Islet of Langerhans (tissue), 1 donor: ENCODE data around the gene HIBADH.

Experiments
- FAIRE-seq: peaks from one replicate; lab custom pipeline; 2011; peaks lifted over from hg19 to GRCh38; lab: Jason Lieb, UNC

Gene HIBADH

GRCh38 chr7:27635728-27636127 lies 27.0 kb downstream of the HIBADH start:
- no peak for FAIRE-seq

- no peak for FAIRE-seq
These were observed 27.8 kb downstream of the HIBADH start for GRCh38 chr7:27634671-27635493.

- FAIRE-seq = peak; percentile 80
These were observed 29.6 kb downstream of the HIBADH start for GRCh38 chr7:27633062-27633461.

- no peak for FAIRE-seq
These were observed 31.3 kb downstream of the HIBADH start for GRCh38 chr7:27631391-27631790.

GRCh38 chr7:27627146-27627545 lies 35.5 kb downstream of the HIBADH start:
- FAIRE-seq = no peak

GRCh38 chr7:27619492-27619891 lies 43.2 kb downstream of the HIBADH start:
- FAIRE-seq = no peak

- no peak for FAIRE-seq
These were observed 44.9 kb downstream of the HIBADH start for GRCh38 chr7:27617651-27618381.

GRCh38 chr7:27616914-27617548 lies 45.7 kb downstream of the HIBADH start:
- peak; percentile 43 for FAIRE-seq

GRCh38 chr7:27616186-27616491 lies 46.5 kb downstream of the HIBADH start:
- no peak for FAIRE-seq

GRCh38 chr7:27615420-27616185 lies 47.1 kb downstream of the HIBADH start:
- FAIRE-seq = no peak

GRCh38 chr7:27614095-27614494 lies 48.6 kb downstream of the HIBADH start:
- no peak for FAIRE-seq

- FAIRE-seq = no peak
These were observed 51.6 kb downstream of the HIBADH start for GRCh38 chr7:27611059-27611458.

- FAIRE-seq = no peak
These were observed 53.7 kb downstream of the HIBADH start for GRCh38 chr7:27608776-27609495.

GRCh38 chr7:27607210-27607606 lies 55.5 kb downstream of the HIBADH start:
- FAIRE-seq = no peak

- FAIRE-seq = no peak
These were observed 56.1 kb downstream of the HIBADH start for GRCh38 chr7:27606270-27607209.

- peak; percentile 89 for FAIRE-seq
These were observed 56.9 kb downstream of the HIBADH start for GRCh38 chr7:27605689-27606269.

- FAIRE-seq = no peak
These were observed 57.4 kb downstream of the HIBADH start for GRCh38 chr7:27605283-27605682.

GRCh38 chr7:27603813-27604212 lies 58.9 kb downstream of the HIBADH start:
- no peak for FAIRE-seq

GRCh38 chr7:27602766-27603165 lies 59.9 kb downstream of the HIBADH start:
- FAIRE-seq = no peak

- FAIRE-seq = no peak
These were observed 61.5 kb downstream of the HIBADH start for GRCh38 chr7:27601217-27601616.
